SK-N-MC (cell line): ENCODE results near the gene ZBTB4.

Experiments used
- EZH2 ChIP-seq: fragments of 200-600 bp; sonication (generic); IDR thresholded peaks from one replicate; pipeline ENCODE4 v1.6.1; 2017; ENCODE audit warnings: antibody characterized with exemption
- FOXP2 ChIP-seq: optimal IDR thresholded peaks from 2 replicates; pipeline ENCODE3; 2011; ENCODE audit warnings: mild to moderate bottlenecking, moderate library complexity; ENCODE audit not compliant: insufficient read depth; ENCODE audit errors: extremely low read length, control extremely low read depth
- POLR2AphosphoS5 ChIP-seq: IDR thresholded peaks from 2 replicates; pipeline ENCODE4 v1.6.1; 2012; ENCODE audit warnings: mild to moderate bottlenecking, low read depth, low read length, borderline replicate concordance

- no peak for TF ChIP-seq POLR2AphosphoS5
- no peak for TF ChIP-seq EZH2
- TF ChIP-seq FOXP2 = no peak
Measured at GRCh38 chr17:7409716-7410115, 69.7 kb downstream of the ZBTB4 start.
